Bronchial epithelial cell (primary cell): ENCODE results near the gene YES1. TPM values are rescaled to one million over a fixed set of nuclear protein-coding genes. Genes with fewer than 3 reads are reported as not detected.

Experiments used
- DNase-seq: peaks from one replicate; pipeline ENCODE4 v3.0.0-alpha.2; 2010; ENCODE audit warnings: low read depth
- FAIRE-seq: peaks from 2 replicates; lab custom pipeline; 2011; peaks lifted over from hg19 to GRCh38; lab: Jason Lieb, UNC
- H3K27me3 ChIP-seq: 2 replicates; pipeline ENCODE4 v1.5.1; 2011; ENCODE audit warnings: low read length; ENCODE audit not compliant: control insufficient read depth, insufficient read depth
- H3K36me3 ChIP-seq: 2 replicates; pipeline ENCODE4 v1.5.1; 2011; ENCODE audit warnings: low read length; ENCODE audit not compliant: control insufficient read depth, insufficient read depth
- H3K4me3 ChIP-seq: 2 replicates; pipeline ENCODE4 v1.5.1; 2011; ENCODE audit warnings: mild to moderate bottlenecking, low read depth, low read length, control low read depth
- CTCF ChIP-seq: IDR thresholded peaks from 2 replicates; pipeline ENCODE4 v1.5.1; 2011; ENCODE audit warnings: mild to moderate bottlenecking, moderate library complexity, low read length, control low read depth, inconsistent platforms; ENCODE audit not compliant: insufficient read depth, severe bottlenecking
- total RNA-seq: library from RNA; depleted of rRNA; stranded (reverse); fragments of >200 nt; gene quantifications from 2 replicates; pipeline ENCODE4 v1.2.1, GENCODE V29; 2014

YES1 gene
- total RNA-seq, 1 donor from 2014 or later: 165 TPM

- Histone ChIP-seq H3K36me3 (no peaks in the 10 kb centered on the region), H3K4me3 (no peak overlapping the region), H3K27me3 (no peaks in the 10 kb centered on the region)
- DNase-seq: no peak
- no peak for TF ChIP-seq CTCF
- FAIRE-seq: no peak
These were observed 67.0 kb downstream of the YES1 start for GRCh38 chr18:744832-745597.

- no peak overlapping the region for H3K4me3 ChIP-seq
- no peaks in the 10 kb centered on the region for H3K27me3 ChIP-seq
- peak; percentile 53 for DNase-seq
- H3K36me3 ChIP-seq: peaks cover 1% of the 10 kb centered on the region
- FAIRE-seq: no peak
- TF ChIP-seq CTCF: peak; percentile 29
These were observed 70.0 kb downstream of the YES1 start for GRCh38 chr18:741931-742512.

- Histone ChIP-seq H3K4me3 (no peak overlapping the region), H3K36me3 (peaks cover 3% of the 10 kb centered on the region), H3K27me3 (no peaks in the 10 kb centered on the region)
- no peak for TF ChIP-seq CTCF
- FAIRE-seq (no peak), DNase-seq (no peak)
These were observed 79.7 kb downstream of the YES1 start for GRCh38 chr18:732371-732770.

- no peak for TF ChIP-seq CTCF
- H3K36me3 ChIP-seq: peaks cover 3% of the 10 kb centered on the region
These were observed 80.9 kb downstream of the YES1 start for GRCh38 chr18:731185-731584.

GRCh38 chr18:730692-731091 lies 81.3 kb downstream of the YES1 start:
- Histone ChIP-seq H3K4me3 (no peak overlapping the region), H3K27me3 (no peaks in the 10 kb centered on the region), H3K36me3 (peaks cover 2% of the 10 kb centered on the region)
- DNase-seq: no peak
- no peak for TF ChIP-seq CTCF
- FAIRE-seq: no peak

More at GRCh38 chr18:731185-731584, 80.9 kb downstream of the YES1 start:
- Histone ChIP-seq H3K4me3 (no peak overlapping the region), H3K27me3 (no peaks in the 10 kb centered on the region)
- DNase-seq (no peak), FAIRE-seq (no peak)
